ENCODE measurements around the gene PSD. TPM values are rescaled to one million over a fixed set of nuclear protein-coding genes. Genes with fewer than 3 reads are reported as not detected.

Gene PSD
- total RNA-seq, 1 donor from 2014 or later, result 0.50 TPM

GRCh38 chr10:102408131-102408727 lies 10.4 kb downstream of the PSD start:
- ATAC-seq (no peak), DNase-seq (no peak)
- intact Hi-C loops (cut with micrococcal nuclease), result no loop called here

DNA sequence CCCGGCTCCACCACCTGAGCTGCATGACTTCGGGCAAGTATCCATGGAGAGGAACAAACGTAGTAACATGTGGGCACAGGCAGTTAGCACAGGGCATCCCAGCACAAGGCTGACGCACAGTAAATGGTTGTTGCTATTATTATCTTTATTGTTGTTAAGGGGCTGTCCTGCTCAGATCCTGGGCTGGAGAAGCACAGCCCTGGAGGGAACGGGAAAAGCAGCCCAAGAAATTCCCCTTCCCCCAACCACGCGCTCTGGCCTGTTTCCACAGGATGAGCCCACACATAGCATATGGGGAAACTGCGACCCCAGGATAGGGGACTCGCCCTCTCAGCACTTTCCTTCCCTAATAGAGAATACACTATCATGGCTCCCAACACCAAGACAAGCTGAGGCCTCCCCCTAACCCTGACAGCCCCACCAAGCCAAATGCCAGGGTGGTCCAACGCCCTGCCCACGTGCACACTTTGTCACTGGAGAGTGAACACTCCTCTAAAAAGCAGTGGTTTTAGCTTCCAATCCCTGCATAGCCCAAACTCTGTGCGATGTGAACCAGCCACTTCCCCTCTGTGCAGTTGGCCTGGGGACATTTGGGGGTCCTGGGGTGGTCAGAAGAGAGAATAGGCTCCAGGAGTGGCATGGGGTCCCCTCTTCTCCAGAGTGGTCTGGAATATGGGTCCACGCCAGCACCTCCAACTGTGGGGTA lies 11.0 kb downstream of the PSD start:
- ATAC-seq (no peak), DNase-seq (no peak)
- intact Hi-C loops (cut with micrococcal nuclease), result no loop called here

DNA sequence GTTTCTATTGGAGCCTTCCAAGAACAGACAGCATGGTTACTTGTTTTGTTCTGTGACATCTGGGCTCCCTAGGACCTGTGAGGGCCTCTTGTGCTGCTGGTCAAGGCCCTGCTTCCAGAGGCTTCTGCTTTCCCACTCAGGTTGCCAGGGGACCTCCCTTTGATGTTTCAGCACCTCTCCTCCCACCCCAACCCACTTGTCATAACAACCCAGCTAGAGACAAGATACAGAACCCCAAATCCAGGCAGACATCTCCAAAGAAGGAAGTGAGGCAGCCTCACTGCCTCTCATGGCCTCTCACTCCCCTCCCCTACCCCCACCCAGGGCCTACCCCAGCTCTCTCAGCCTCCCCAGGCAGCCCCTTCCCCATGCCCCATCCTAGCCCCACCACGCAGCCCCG lies 11.8 kb downstream of the PSD start:
- intact Hi-C loops (cut with micrococcal nuclease), result no loop called here
- DNase-seq (no peak), ATAC-seq (no peak)

GRCh38 chr10:102405632-102406031 lies 13.0 kb downstream of the PSD start:
- ATAC-seq, result no peak
- intact Hi-C loops (cut with micrococcal nuclease), result no loop called here
- no peak for DNase-seq

- intact Hi-C loops (cut with micrococcal nuclease), result no loop called here
- DNase-seq, result no peak
Observed at GRCh38 chr10:102405108-102405571, 13.4 kb downstream of the PSD start.

DNA sequence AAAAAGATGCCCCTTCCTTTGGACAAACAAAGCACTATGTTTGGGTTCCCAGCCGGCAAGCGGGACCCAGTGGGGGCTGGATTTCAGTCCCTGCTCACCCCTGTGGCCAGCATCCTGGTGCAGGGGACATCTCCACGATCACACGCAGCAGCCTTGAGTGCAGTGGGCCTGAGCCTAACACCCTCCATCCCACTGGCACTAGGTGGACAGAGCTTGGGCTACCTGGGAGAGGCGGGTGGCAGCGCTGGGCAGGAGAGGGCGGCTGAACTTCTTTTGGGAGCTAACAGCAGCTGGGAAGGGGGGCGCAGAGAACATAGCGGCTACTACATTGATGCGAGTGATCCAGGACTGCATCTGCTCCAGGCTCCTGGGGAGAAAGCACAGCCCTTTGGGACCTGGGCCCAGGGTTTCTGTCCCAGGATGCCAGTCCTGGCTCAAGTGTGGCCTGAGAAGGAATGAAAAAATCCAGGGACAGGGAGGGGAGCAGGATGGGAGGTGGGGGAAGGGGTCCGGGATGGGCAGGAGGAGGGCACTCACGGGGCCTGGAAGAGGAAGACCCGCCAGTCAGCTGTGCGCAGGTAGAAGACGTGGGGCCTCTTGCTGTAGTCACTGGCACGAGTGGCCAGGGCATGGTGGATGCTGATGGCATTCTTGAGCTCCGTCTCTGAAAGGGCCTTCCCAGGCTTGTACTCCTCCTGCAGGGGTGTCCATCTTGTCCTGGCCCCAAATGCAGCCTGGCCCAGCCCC lies 14.1 kb downstream of the PSD start:
- intact Hi-C loops (cut with micrococcal nuclease), result no loop called here
- DNase-seq (no peak), ATAC-seq (no peak)

More at GRCh38 chr10:102405108-102405571, 13.4 kb downstream of the PSD start:
- no peak for ATAC-seq

- intact Hi-C loops (cut with micrococcal nuclease), result no loop called here
- DNase-seq, result no peak
- no peak for ATAC-seq
Observed at GRCh38 chr10:102403115-102403514, 15.5 kb downstream of the PSD start.

GRCh38 chr10:102402512-102402896 lies 16.1 kb downstream of the PSD start:
- DNase-seq, result no peak
- intact Hi-C loops (cut with micrococcal nuclease), result no loop called here

GRCh38 chr10:102401735-102402511 lies 16.7 kb downstream of the PSD start:
- no peak for ATAC-seq
- intact Hi-C loops (cut with micrococcal nuclease), result no loop called here
- DNase-seq, result no peak

More at GRCh38 chr10:102402512-102402896, 16.1 kb downstream of the PSD start:
- ATAC-seq, result no peak

GRCh38 chr10:102401342-102401654 lies 17.3 kb downstream of the PSD start:
- DNase-seq, result no peak
- no peak for ATAC-seq
- intact Hi-C loops (cut with micrococcal nuclease), result no loop called here

GRCh38 chr10:102400598-102401341 lies 17.8 kb downstream of the PSD start:
- ATAC-seq, result no peak
- DNase-seq, result no peak
- intact Hi-C loops (cut with micrococcal nuclease), result no loop called here

DNA sequence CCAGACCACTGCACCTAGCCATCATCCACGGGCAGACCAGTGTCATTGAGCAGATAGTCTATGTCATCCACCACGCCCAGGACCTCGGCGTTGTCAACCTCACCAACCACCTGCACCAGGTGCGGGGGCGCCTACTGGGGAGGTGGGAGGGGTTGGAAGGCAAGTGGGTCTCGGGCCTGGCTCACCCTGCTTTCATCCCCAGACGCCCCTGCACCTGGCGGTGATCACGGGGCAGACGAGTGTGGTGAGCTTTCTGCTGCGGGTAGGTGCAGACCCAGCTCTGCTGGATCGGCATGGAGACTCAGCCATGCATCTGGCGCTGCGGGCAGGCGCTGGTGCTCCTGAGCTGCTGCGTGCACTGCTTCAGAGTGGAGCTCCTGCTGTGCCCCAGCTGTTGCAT lies 18.5 kb downstream of the PSD start:
- ATAC-seq (no peak), DNase-seq (no peak)
- intact Hi-C loops (cut with micrococcal nuclease), result no loop called here

DNA sequence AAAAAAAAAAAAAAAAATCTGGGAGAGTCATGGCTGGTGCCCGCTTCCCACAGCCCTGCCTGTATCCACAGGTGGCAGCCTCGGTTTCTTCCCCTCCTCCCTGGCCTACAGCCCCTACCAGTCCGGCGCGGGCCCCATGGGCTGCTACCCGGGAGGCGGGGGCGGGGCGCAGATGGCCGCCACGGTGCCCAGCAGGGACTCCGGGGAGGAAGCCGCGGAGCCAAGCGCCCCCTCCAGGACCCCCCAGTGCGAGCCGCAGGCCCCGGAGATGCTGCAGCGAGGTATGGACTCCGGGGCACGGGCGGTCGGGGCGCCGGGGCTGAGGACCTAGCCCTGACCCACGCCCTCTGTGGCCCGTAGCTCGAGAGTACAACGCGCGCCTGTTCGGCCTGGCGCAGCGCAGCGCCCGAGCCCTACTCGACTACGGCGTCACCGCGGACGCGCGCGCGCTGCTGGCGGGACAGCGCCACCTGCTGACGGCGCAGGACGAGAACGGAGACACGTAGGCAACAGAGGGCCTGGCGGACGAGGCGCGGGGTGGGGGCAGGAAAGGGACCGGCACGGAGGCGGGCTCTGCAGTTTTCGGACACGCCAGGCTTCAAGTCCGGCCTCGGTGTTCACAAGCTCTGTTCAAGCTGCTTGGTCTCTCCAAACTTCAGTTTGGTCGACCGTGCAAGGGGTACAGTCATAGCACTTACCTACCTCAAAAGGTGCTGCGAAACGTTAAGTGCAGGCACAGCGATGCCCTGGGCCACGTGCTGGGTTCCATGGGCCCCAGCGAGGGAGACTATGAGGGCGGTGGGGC lies 19.2 kb downstream of the PSD start:
- DNase-seq (peak; percentile 96), ATAC-seq (peak; percentile 81)
- intact Hi-C loops (cut with micrococcal nuclease), result loop anchor here (10.0 kb wide), 1 partner anchor 185 kb away; no protein-coding TSS in a partner anchor

- DNase-seq (no peak), ATAC-seq (no peak)
- intact Hi-C loops (cut with micrococcal nuclease), result loop anchor here (10.0 kb wide), 1 partner anchor 186 kb away; no protein-coding TSS in a partner anchor
Observed at GRCh38 chr10:102398172-102399020, 20.2 kb downstream of the PSD start.

- intact Hi-C loops (cut with micrococcal nuclease), result loop anchor here (10.0 kb wide), 1 partner anchor 187 kb away; no protein-coding TSS in a partner anchor
- ATAC-seq, result no peak
- DNase-seq, result no peak
Observed at GRCh38 chr10:102397222-102398171, 21.1 kb downstream of the PSD start.

GRCh38 chr10:102396730-102397151 lies 21.8 kb downstream of the PSD start:
- intact Hi-C loops (cut with micrococcal nuclease), result loop anchor here (10.0 kb wide), 1 partner anchor 188 kb away; no protein-coding TSS in a partner anchor

More at GRCh38 chr10:102396730-102397151, 21.8 kb downstream of the PSD start:
- DNase-seq (no peak), ATAC-seq (no peak)
